ENCODE results near the gene PLEKHH3. TPM values are rescaled to one million over a fixed set of nuclear protein-coding genes. Genes with fewer than 3 reads are reported as not detected.
A peak's percentile ranks its signal among the peaks of the same experiment; 100 is the strongest.

Gene PLEKHH3
- total and polyA plus RNA-seq, 12 donors: 1.8 to 73.2 (median 46.6) TPM

DNA sequence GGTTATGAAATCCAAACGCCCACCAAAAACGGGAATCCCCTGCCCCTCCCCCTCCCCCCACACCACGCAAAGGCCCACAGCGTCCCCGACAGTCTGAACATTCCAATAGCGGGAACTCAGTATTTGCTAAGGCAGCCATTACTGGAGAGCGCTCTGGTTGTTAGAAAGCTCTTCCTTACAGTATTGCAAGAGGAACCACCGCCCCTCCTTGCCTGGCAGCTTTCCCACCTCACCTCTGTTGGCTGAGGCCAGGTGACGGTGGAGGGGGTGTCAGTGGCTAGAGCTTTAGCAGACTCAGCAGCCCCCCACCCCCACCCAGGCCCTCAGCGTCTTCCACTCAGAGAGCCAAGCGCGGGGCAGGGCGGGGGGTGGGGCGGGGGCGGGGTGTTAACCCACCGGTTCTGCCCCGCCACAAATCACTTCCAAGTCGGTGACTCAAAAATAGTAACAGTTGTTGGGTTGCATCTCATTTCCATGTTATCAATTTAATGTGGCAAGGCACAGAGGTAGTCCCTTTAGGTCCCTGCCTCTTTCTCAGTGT, 2.2 kb upstream of the PLEKHH3 start:
- Histone ChIP-seq H3K36me3 (replicated peaks in 1 of 2) (no peaks in the 10 kb centered on the region), H3K27me3 (no peaks in the 10 kb centered on the region), H3K9me3 (replicated peaks in 1 of 3) (no peaks in the 10 kb centered on the region), H3K4me1 (replicated peaks in 1 of 2) (peaks cover 47 to 77% of the 10 kb centered on the region in 2 donors), H3K27ac (peak overlapping the region; percentile 80 to 96 (median 91)), H3K4me3 (peak overlapping the region in 2 of 4 donors; percentile 49 to 95)
- TF ChIP-seq, protein P1, sequence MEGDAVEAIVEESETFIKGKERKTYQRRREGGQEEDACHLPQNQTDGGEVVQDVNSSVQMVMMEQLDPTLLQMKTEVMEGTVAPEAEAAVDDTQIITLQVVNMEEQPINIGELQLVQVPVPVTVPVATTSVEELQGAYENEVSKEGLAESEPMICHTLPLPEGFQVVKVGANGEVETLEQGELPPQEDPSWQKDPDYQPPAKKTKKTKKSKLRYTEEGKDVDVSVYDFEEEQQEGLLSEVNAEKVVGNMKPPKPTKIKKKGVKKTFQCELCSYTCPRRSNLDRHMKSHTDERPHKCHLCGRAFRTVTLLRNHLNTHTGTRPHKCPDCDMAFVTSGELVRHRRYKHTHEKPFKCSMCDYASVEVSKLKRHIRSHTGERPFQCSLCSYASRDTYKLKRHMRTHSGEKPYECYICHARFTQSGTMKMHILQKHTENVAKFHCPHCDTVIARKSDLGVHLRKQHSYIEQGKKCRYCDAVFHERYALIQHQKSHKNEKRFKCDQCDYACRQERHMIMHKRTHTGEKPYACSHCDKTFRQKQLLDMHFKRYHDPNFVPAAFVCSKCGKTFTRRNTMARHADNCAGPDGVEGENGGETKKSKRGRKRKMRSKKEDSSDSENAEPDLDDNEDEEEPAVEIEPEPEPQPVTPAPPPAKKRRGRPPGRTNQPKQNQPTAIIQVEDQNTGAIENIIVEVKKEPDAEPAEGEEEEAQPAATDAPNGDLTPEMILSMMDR (IDR thresholded peaks at IDR 0.05): no peak
- no peak for TF ChIP-seq POLR2A (IDR thresholded peaks at IDR 0.05)
- intact Hi-C loops (cut with DNase I): loop anchor here in 1 of 2 donors (10.0 kb wide), 1 partner anchor 94 kb away; no protein-coding TSS in a partner anchor
- WGBS, 4 donors: 15 to 26% (median 21%) methylated on average over 10 to 18 of the region's 18 CpGs
- DNase-seq: peak in 5 of 7 donors; percentile 36 to 81 (median 57)

DNA sequence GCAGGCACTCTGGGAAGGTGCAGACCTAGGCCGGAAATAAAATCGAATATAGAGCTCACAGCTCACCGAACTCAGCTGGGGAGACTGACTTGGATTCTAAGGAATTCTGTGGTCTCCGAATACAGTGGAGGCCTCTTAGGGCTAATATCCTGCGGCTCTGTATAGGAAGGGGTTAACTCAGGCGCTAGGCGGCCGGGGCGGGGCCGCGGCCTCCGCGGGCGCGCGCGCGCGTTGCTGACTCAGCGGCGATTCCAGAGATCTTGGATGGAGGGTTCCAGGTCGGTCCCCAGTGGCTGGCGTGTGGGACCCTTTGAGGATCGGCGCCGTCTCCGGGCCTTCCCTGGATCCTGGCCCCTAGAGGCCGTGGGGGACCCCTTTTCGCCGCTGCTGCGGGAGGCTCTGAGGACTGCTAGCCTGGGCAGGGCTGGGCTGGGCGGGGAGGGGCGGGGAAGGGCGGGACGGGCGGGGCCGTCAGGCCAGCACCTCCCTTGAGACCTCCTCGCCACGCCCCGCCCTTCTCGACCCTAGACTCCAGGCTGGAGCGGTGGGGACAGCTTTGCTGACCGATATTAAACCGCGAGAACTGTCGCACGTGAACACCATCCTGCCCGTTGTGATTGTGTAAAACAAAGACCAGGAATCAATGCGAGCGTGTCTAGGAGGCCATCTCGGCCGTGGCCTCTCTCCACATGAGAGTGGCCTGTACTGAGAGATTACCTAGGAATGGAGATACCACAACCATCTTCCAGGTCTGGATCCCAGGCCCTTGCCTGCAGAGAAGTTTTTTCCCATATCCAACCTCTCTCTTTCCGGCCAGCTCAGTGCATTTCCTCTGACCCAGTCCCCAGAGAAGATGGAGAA, 1.4 kb upstream of the PLEKHH3 start:
- intact Hi-C loops (cut with DNase I): loop anchor here in 1 of 2 donors (10.0 kb wide), 1 partner anchor 93 kb away; no protein-coding TSS in a partner anchor
- Histone ChIP-seq H3K9me3 (replicated peaks in 1 of 3) (no peaks in the 10 kb centered on the region), H3K36me3 (replicated peaks in 1 of 2) (peaks cover 0 to 5% of the 10 kb centered on the region in 2 donors), H3K27ac (peak overlapping the region; percentile 84 to 96 (median 91)), H3K27me3 (no peaks in the 10 kb centered on the region), H3K4me3 (peak overlapping the region in 3 of 4 donors; percentile 30 to 95 (median 49)), H3K4me1 (replicated peaks in 1 of 2) (peaks cover 53 to 79% of the 10 kb centered on the region in 2 donors)
- peak; percentile 15 to 61 for TF ChIP-seq POLR2A (IDR thresholded peaks at IDR 0.05)
- TF ChIP-seq, protein P1 (IDR thresholded peaks at IDR 0.05): no peak
- peak; percentile 88 to 95 (median 91) for DNase-seq
- WGBS, 4 donors: 0 to 2% (median 1%) methylated on average over 6 to 53 of the region's 53 CpGs

DNA sequence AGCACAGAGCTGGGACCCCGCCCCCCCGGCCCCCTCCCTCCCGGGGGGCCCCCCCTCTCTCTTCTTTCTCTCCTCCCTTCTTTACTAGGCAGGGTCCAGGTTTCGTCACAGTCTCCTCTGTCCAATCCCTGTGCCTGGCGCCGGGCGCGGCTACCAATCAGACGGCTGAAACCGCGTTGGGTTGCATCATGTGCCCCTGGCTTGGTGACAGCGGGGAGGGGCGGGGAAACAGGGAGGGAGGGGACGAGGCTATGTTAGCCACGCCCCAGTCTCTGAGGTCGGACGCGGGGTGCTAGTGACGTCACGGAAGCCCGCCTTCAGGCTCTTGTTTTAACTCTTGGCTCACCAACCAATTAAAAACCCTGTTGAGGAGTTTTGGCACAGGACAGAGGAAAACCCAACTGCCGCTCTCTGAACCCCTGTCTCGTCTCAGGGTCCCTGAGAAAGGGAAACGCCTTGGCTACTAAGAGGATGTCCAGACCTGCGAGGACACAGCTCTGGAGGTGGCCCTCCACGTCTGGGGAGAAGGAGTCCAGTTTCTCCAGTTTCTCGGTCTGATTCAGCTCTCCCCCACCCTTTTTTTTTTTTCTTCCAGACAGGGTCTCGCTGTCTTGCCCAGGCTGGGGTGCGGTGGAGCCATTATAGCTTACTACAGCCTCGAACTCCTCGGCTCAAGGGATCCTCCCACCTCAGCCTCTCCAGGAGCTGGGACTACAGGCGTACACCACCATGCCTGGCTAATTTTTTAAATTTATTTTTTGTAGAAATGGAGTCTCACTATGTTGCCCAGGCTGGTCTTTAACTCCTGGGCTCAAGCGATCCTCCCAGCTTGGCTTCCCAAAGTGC, 441 bp upstream of the PLEKHH3 start:
- peak; percentile 100 for DNase-seq
- Histone ChIP-seq H3K36me3 (replicated peaks in 1 of 2) (peaks cover 0 to 14% of the 10 kb centered on the region in 2 donors), H3K27me3 (no peaks in the 10 kb centered on the region), H3K4me3 (peak overlapping the region in 3 of 4 donors; percentile 30 to 95 (median 94)), H3K9me3 (replicated peaks in 1 of 3) (no peaks in the 10 kb centered on the region), H3K27ac (peak overlapping the region; percentile 84 to 96 (median 91)), H3K4me1 (replicated peaks in 1 of 2) (peaks cover 47 to 72% of the 10 kb centered on the region in 2 donors)
- TF ChIP-seq POLR2A (IDR thresholded peaks at IDR 0.05): no peak
- TF ChIP-seq, protein P1 (IDR thresholded peaks at IDR 0.05): no peak
- 2 to 5% (median 3%) methylated on average over 15 to 33 of the region's 33 CpGs for WGBS, 4 donors
- intact Hi-C loops (cut with DNase I): loop anchor here in 1 of 2 donors (10.0 kb wide), 1 partner anchor 92 kb away; no protein-coding TSS in a partner anchor
